Prostate gland (tissue), 2 donors: ENCODE measurements around the gene POLD3. TPM values are rescaled to one million over a fixed set of nuclear protein-coding genes. Genes with fewer than 3 reads are reported as not detected.

Experiments used
- DNase-seq: peaks from one replicate; pipeline ENCODE4 v3.0.0-alpha.2; 2019; ENCODE audit warnings: low spot score
- H3K27ac ChIP-seq, 2 donors: fragments of 200-600 bp; sonication (generic); 2 replicates each; pipeline ENCODE4 v1.5.1; 2017 to 2019
- H3K27me3 ChIP-seq: fragments of 200-600 bp; sonication (generic); replicated peaks from 2 replicates; pipeline ENCODE4 v1.5.1; 2019; ENCODE audit not compliant: insufficient read depth
- H3K36me3 ChIP-seq, 2 donors: fragments of 200-600 bp; sonication (generic); 1 replicate in 1 of 2; 2 replicates in 1 of 2; pipeline versions ENCODE4 v1.5.1 to v1.8.1; 2017 to 2019
- H3K4me1 ChIP-seq: fragments of 200-600 bp; sonication (generic); replicated peaks from 2 replicates; pipeline ENCODE4 v1.5.1; 2019
- H3K4me3 ChIP-seq, 2 donors: fragments of 200-600 bp; sonication (generic); 2 replicates each; pipeline ENCODE4 v1.5.1; 2017 to 2019
- H3K9me3 ChIP-seq: fragments of 200-600 bp; sonication (generic); 2 replicates; pipeline ENCODE4 v1.5.1; 2017
- CTCF ChIP-seq, 4 experiments: fragments of 200-600 bp in 2 of 4; fragments of 450-650 bp in 2 of 4; sonication (generic) in 2 of 4; IDR thresholded peaks; 1 replicate in 3 of 4; 2 replicates in 1 of 4; pipeline ENCODE4 v1.5.1; 2016 to 2019; ENCODE audit warnings: antibody characterized with exemption in 4 of 4, mild to moderate bottlenecking in 2 of 4, moderate library complexity in 2 of 4
- POLR2A ChIP-seq: fragments of 450-650 bp; IDR thresholded peaks from one replicate; pipeline ENCODE4 v1.6.1; 2016; ENCODE audit warnings: antibody characterized with exemption, mild to moderate bottlenecking
- POLR2AphosphoS5 ChIP-seq: sonication (generic); formaldehyde crosslinking; IDR thresholded peaks from one replicate; pipeline ENCODE4 v1.6.1; 2017; ENCODE audit warnings: antibody characterized with exemption
- WGBS: methylation state at CpG from one replicate; pipeline ENCODE4 v1.1.5; 2018; 5-methylcytosine and 5-hydroxymethylcytosine counted together
- intact Hi-C: fragments of 100-400 bp; cut with DNase I; formaldehyde crosslinking; loops from one replicate; pipeline ENCODE4 v1.14.2; 2022
- total RNA-seq, 2 donors: library from RNA; depleted of rRNA; stranded (reverse); fragments of >200 nt; gene quantifications; one replicate each; pipeline ENCODE4 v1.1.0, GENCODE V29; 2016

The POLD3 gene
- total RNA-seq, result 10 to 100 TPM in 1 of 2 donors, 1 to 10 TPM in 1; 9.0 to 11.8 TPM

GRCh38 chr11:74592441-74593362 lies at the start of gene POLD3:
Gene POLD3, plus strand, starts transcription at chr11:74592582. Its CDS starts 77 bp downstream, at chr11:74592659.
- intact Hi-C loops, result no loop called here
- H3K27ac ChIP-seq, result peak within 1 kb of the TSS; percentile 71 to 77
- no peaks in the 10 kb centered on the region for H3K9me3 ChIP-seq
- no peaks in the 10 kb centered on the region for H3K27me3 ChIP-seq
- DNase-seq, result peak; percentile 94
- TF ChIP-seq POLR2AphosphoS5, result peak; percentile 98
- TF ChIP-seq POLR2A, result peak; percentile 42
- peak in 2 of 4 experiments; percentile 10 to 34 for TF ChIP-seq CTCF (IDR thresholded peaks at IDR 0.05)
- WGBS, result 2% methylated on average over 63 of the region's 63 CpGs
- H3K36me3 ChIP-seq, result no peaks in the 10 kb centered on the region
- no peaks in the 10 kb centered on the region for H3K4me1 ChIP-seq
- peak within 1 kb of the TSS; percentile 94 to 98 for H3K4me3 ChIP-seq

GRCh38 chr11:74543991-74544390 lies 48.4 kb upstream of the POLD3 start:
- Histone ChIP-seq H3K4me1 (no peaks in the 10 kb centered on the region), H3K9me3 (no peaks in the 10 kb centered on the region), H3K27me3 (no peaks in the 10 kb centered on the region), H3K36me3 (no peaks in the 10 kb centered on the region), H3K27ac (no peak overlapping the region), H3K4me3 (no peak overlapping the region)
- WGBS, result 94% methylated on average over 2 of the region's 2 CpGs
- DNase-seq, result no peak
- intact Hi-C loops, result no loop called here
- TF ChIP-seq POLR2A, result no peak
- no peak for TF ChIP-seq CTCF (IDR thresholded peaks at IDR 0.05)
- TF ChIP-seq POLR2AphosphoS5, result no peak

GRCh38 chr11:74546752-74547151 lies 45.6 kb upstream of the POLD3 start:
- WGBS, result 44% methylated on average over 5 of the region's 5 CpGs
- Histone ChIP-seq H3K9me3 (no peaks in the 10 kb centered on the region), H3K4me1 (no peaks in the 10 kb centered on the region), H3K27ac (no peak overlapping the region), H3K27me3 (no peaks in the 10 kb centered on the region), H3K4me3 (no peak overlapping the region), H3K36me3 (no peaks in the 10 kb centered on the region)
- intact Hi-C loops, result no loop called here
- peak; percentile 90 for DNase-seq
- TF ChIP-seq POLR2AphosphoS5 (peak; percentile 89), CTCF (IDR thresholded peaks at IDR 0.05) (no peak), POLR2A (no peak)

GRCh38 chr11:74550991-74551753 lies 41.2 kb upstream of the POLD3 start:
- H3K27ac ChIP-seq, result no peak overlapping the region
- no peaks in the 10 kb centered on the region for H3K4me1 ChIP-seq
- H3K36me3 ChIP-seq, result no peaks in the 10 kb centered on the region
- TF ChIP-seq CTCF (IDR thresholded peaks at IDR 0.05) (no peak), POLR2AphosphoS5 (no peak), POLR2A (no peak)
- WGBS, result 42% methylated on average over 4 of the region's 4 CpGs
- no peak overlapping the region for H3K4me3 ChIP-seq
- H3K9me3 ChIP-seq, result no peaks in the 10 kb centered on the region
- no peak for DNase-seq
- intact Hi-C loops, result no loop called here
- H3K27me3 ChIP-seq, result no peaks in the 10 kb centered on the region
